ENCODE measurements around the gene SERPINB4. TPM values are rescaled to one million over a fixed set of nuclear protein-coding genes. Genes with fewer than 3 reads are reported as not detected.

The SERPINB4 gene
- total and polyA plus RNA-seq, 2 donors (not counting 1 experiment from before 2014, with no cell fraction given) = not detected

DNA sequence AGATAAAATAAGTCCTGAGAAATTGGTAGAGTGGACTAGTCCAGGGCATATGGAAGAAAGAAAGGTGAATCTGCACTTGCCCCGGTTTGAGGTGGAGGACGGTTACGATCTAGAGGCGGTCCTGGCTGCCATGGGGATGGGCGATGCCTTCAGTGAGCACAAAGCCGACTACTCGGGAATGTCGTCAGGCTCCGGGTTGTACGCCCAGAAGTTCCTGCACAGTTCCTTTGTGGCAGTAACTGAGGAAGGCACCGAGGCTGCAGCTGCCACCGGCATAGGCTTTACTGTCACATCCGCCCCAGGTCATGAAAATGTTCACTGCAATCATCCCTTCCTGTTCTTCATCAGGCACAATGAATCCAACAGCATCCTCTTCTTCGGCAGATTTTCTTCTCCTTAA lies 47.1 kb downstream of the SERPINB4 start:
- POLR2A ChIA-PET = no interaction called here
- H2AFZ ChIP-seq (ENCODE audit: insufficient read depth, low read depth, low read length, poor library complexity, severe bottlenecking) = no peak overlapping the region
- DNase-seq = no peak
- no peaks in the 10 kb centered on the region for H3K4me1 Mint-ChIP-seq
- H3K4me3 ChIP-seq (ENCODE audit: control extremely low read depth in 1 of 5, extremely low read depth in 1 of 5, insufficient read depth in 1 of 5, low read depth in 2 of 5, low read length in 4 of 5) = no peak overlapping the region
- H3K27me3 ChIP-seq (replicated peaks in 1 of 4; ENCODE audit: control extremely low read depth in 1 of 4, control insufficient read depth in 3 of 4, insufficient read depth in 4 of 4, low read length in 3 of 4) = peaks cover 0 to 3% (median 1%) of the 10 kb centered on the region in 4 experiments
- peaks cover 1% of the 10 kb centered on the region for H3K9me3 Mint-ChIP-seq (ENCODE audit: insufficient read depth)
- WGBS (ENCODE audit: insufficient coverage) = 89% methylated on average over 14 of the region's 14 CpGs
- H3K36me3 ChIP-seq (replicated peaks in 1 of 2; ENCODE audit: control extremely low read depth in 1 of 2, control insufficient read depth in 1 of 2, extremely low read depth in 1 of 2, insufficient read depth in 2 of 2, low read length in 1 of 2) = no peaks in the 10 kb centered on the region
- no peaks in the 10 kb centered on the region for H3K9me3 ChIP-seq (ENCODE audit: control extremely low read depth in 1 of 3, control insufficient read depth in 2 of 3, insufficient read depth in 1 of 3, low read length in 2 of 3)
- H3K4me1 ChIP-seq (ENCODE audit: control insufficient read depth in 2 of 2, insufficient read depth in 2 of 2, low read length in 2 of 2) = no peaks in the 10 kb centered on the region
- TF ChIP-seq, protein P1, sequence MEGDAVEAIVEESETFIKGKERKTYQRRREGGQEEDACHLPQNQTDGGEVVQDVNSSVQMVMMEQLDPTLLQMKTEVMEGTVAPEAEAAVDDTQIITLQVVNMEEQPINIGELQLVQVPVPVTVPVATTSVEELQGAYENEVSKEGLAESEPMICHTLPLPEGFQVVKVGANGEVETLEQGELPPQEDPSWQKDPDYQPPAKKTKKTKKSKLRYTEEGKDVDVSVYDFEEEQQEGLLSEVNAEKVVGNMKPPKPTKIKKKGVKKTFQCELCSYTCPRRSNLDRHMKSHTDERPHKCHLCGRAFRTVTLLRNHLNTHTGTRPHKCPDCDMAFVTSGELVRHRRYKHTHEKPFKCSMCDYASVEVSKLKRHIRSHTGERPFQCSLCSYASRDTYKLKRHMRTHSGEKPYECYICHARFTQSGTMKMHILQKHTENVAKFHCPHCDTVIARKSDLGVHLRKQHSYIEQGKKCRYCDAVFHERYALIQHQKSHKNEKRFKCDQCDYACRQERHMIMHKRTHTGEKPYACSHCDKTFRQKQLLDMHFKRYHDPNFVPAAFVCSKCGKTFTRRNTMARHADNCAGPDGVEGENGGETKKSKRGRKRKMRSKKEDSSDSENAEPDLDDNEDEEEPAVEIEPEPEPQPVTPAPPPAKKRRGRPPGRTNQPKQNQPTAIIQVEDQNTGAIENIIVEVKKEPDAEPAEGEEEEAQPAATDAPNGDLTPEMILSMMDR (IDR thresholded peaks at IDR 0.05) = no peak
- TF ChIP-seq EZH2 (IDR thresholded peaks at IDR 0.05; ENCODE audit: borderline replicate concordance, insufficient read depth, low read depth, low read length, poor library complexity, severe bottlenecking) = no peak
- H3K4me2 ChIP-seq (replicated peaks; ENCODE audit: low read depth, low read length, poor library complexity, severe bottlenecking) = no peak overlapping the region
- H3K79me2 ChIP-seq (ENCODE audit: control insufficient read depth, insufficient read depth, low read length) = no peaks in the 10 kb centered on the region
- H3K4me3 Mint-ChIP-seq = no peak overlapping the region
- H4K20me1 ChIP-seq (ENCODE audit: control insufficient read depth, insufficient read depth, low read length, poor library complexity, severe bottlenecking) = no peaks in the 10 kb centered on the region
- no peaks in the 10 kb centered on the region for H3K27me3 Mint-ChIP-seq
- H3K9ac ChIP-seq (ENCODE audit: low read length) = no peak overlapping the region
- H3K27ac ChIP-seq (ENCODE audit: low read length in 2 of 2) = no peak overlapping the region
- CTCF ChIA-PET = no interaction called here
- intact Hi-C loops (cut with micrococcal nuclease) = no loop called here
- ATAC-seq (ENCODE audit: low read depth) = no peak
- H3K27ac Mint-ChIP-seq = no peak overlapping the region

DNA sequence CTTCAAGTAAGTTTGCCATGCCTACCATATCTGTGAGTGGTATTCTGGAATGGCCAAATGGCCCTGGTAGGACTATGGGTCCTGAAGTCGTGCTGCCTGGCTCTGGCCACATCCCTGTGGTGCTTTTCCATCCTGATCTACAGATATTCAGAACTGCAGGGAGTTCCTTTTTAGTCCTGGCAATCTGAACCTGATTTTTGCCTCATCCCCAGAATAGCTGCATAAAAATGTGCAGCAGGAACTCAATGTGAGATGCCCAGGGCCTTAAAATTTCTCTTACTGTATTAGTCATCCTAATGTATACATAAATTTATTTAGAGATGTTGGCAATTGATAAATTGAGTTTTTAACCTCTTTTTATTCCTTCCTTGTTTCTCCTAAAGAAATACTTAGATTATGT lies 51.6 kb downstream of the SERPINB4 start:
- TF ChIP-seq, protein P1 (IDR thresholded peaks at IDR 0.05) = no peak
- TF ChIP-seq EZH2 (IDR thresholded peaks at IDR 0.05; ENCODE audit: borderline replicate concordance, insufficient read depth, low read depth, low read length, poor library complexity, severe bottlenecking) = no peak
- CTCF ChIA-PET = no interaction called here
- H3K4me3 Mint-ChIP-seq = no peak overlapping the region
- POLR2A ChIA-PET = no interaction called here
- Histone ChIP-seq H3K9ac (ENCODE audit: low read length) (no peak overlapping the region), H3K27ac (ENCODE audit: low read length in 2 of 2) (no peak overlapping the region), H4K20me1 (ENCODE audit: control insufficient read depth, insufficient read depth, low read length, poor library complexity, severe bottlenecking) (no peaks in the 10 kb centered on the region), H3K36me3 (replicated peaks in 1 of 2; ENCODE audit: control extremely low read depth in 1 of 2, control insufficient read depth in 1 of 2, extremely low read depth in 1 of 2, insufficient read depth in 2 of 2, low read length in 1 of 2) (no peaks in the 10 kb centered on the region), H3K27me3 (replicated peaks in 1 of 4; ENCODE audit: control extremely low read depth in 1 of 4, control insufficient read depth in 3 of 4, insufficient read depth in 4 of 4, low read length in 3 of 4) (peaks cover 0 to 3% (median 1%) of the 10 kb centered on the region in 4 experiments), H3K4me2 (replicated peaks; ENCODE audit: low read depth, low read length, poor library complexity, severe bottlenecking) (no peak overlapping the region), H2AFZ (ENCODE audit: insufficient read depth, low read depth, low read length, poor library complexity, severe bottlenecking) (no peak overlapping the region), H3K4me3 (ENCODE audit: control extremely low read depth in 1 of 5, extremely low read depth in 1 of 5, insufficient read depth in 1 of 5, low read depth in 2 of 5, low read length in 4 of 5) (no peak overlapping the region), H3K9me3 (ENCODE audit: control extremely low read depth in 1 of 3, control insufficient read depth in 2 of 3, insufficient read depth in 1 of 3, low read length in 2 of 3) (no peaks in the 10 kb centered on the region), H3K79me2 (ENCODE audit: control insufficient read depth, insufficient read depth, low read length) (no peaks in the 10 kb centered on the region), H3K4me1 (ENCODE audit: control insufficient read depth in 2 of 2, insufficient read depth in 2 of 2, low read length in 2 of 2) (no peaks in the 10 kb centered on the region)
- intact Hi-C loops (cut with micrococcal nuclease) = no loop called here
- DNase-seq (no peak), ATAC-seq (ENCODE audit: low read depth) (no peak)
- no peaks in the 10 kb centered on the region for H3K27me3 Mint-ChIP-seq
- H3K9me3 Mint-ChIP-seq (ENCODE audit: insufficient read depth) = no peaks in the 10 kb centered on the region
- no peak overlapping the region for H3K27ac Mint-ChIP-seq
- H3K4me1 Mint-ChIP-seq = no peaks in the 10 kb centered on the region
- WGBS (ENCODE audit: insufficient coverage) = 40% methylated on average over 1 of the region's 1 CpG
